Medulla oblongata (tissue), 1 donor: ENCODE measurements around the gene HSD17B8.

Source experiments
- DNase-seq: peaks from one replicate; pipeline ENCODE4 v3.0.0-alpha.2; 2015; ENCODE audit errors: extremely low spot score

HSD17B8 gene

GRCh38 chr6:33191383-33192104 lies 12.9 kb upstream of the HSD17B8 start:
- DNase-seq = no peak

- no peak for DNase-seq
Measured at GRCh38 chr6:33192105-33192646, 12.3 kb upstream of the HSD17B8 start, which contains the start of gene COL11A2. Gene COL11A2, minus strand, starts transcription at chr6:33192467. Its CDS starts 227 bp downstream, at chr6:33192240.

- DNase-seq = peak; percentile 76
Measured at GRCh38 chr6:33192671-33193602, 11.5 kb upstream of the HSD17B8 start.

- no peak for DNase-seq
Measured at GRCh38 chr6:33193619-33194018, 10.8 kb upstream of the HSD17B8 start.

- no peak for DNase-seq
Measured at GRCh38 chr6:33194431-33194979, 9.9 kb upstream of the HSD17B8 start.

- no peak for DNase-seq
Measured at GRCh38 chr6:33195304-33196165, 8.9 kb upstream of the HSD17B8 start.

GRCh38 chr6:33197431-33198048 lies 6.9 kb upstream of the HSD17B8 start:
- peak; percentile 82 for DNase-seq

GRCh38 chr6:33198159-33198852 lies 6.1 kb upstream of the HSD17B8 start:
- DNase-seq = no peak

GRCh38 chr6:33198853-33199436 lies 5.5 kb upstream of the HSD17B8 start:
- no peak for DNase-seq

- DNase-seq = peak; percentile 71
Measured at GRCh38 chr6:33199687-33200218, 4.7 kb upstream of the HSD17B8 start.

- DNase-seq = peak; percentile 100
Measured at GRCh38 chr6:33200219-33201146, 4.0 kb upstream of the HSD17B8 start, which contains the start of the genes RXRB and SLC39A7. Gene RXRB, minus strand, starts transcription at chr6:33200665. Its CDS starts 189 bp downstream, at chr6:33200476. Gene SLC39A7, plus strand, starts transcription at chr6:33200867. Its CDS starts 379 bp downstream, at chr6:33201246.

GRCh38 chr6:33201147-33201545 lies 3.3 kb upstream of the HSD17B8 start:
- DNase-seq = no peak

GRCh38 chr6:33201935-33202334 lies 2.5 kb upstream of the HSD17B8 start:
- DNase-seq = no peak

GRCh38 chr6:33202799-33203198 lies 1.7 kb upstream of the HSD17B8 start:
- no peak for DNase-seq

- no peak for DNase-seq
Measured at GRCh38 chr6:33203443-33204164, 851 bp upstream of the HSD17B8 start.

- no peak for DNase-seq
Measured at GRCh38 chr6:33204165-33204414, 365 bp upstream of the HSD17B8 start.

GRCh38 chr6:33205191-33206026 lies 954 bp downstream of the HSD17B8 start:
- no peak for DNase-seq
